Lung (tissue), 12 donors: Measurements from ENCODE around the gene COL4A1. TPM values are rescaled to one million over a fixed set of nuclear protein-coding genes. Genes with fewer than 3 reads are reported as not detected.

ENCODE experiments used
- ATAC-seq: fragments of 200-7000 bp; cut with Tn5 transposase; one replicate; pipeline ENCODE4 v1.9.1; 2020; ENCODE audit warnings: moderate number of reproducible peaks; ENCODE audit not compliant: insufficient read depth, low FRiP score
- DNase-seq, 3 donors: peaks; one replicate each; pipeline ENCODE4 v3.0.0-alpha.2; 2013 to 2017
- H3K27ac ChIP-seq, 2 donors: one replicate each; pipeline ENCODE4 v1.5.1; 2013; ENCODE audit warnings: mild to moderate bottlenecking in 2 of 2, moderate library complexity in 2 of 2, control low read depth in 1 of 2, inconsistent platforms in 1 of 2, low read depth in 1 of 2, low read length in 1 of 2
- H3K27me3 ChIP-seq, 3 donors: one replicate each; pipeline ENCODE4 v1.5.1; 2013; ENCODE audit warnings: low read length in 2 of 3; ENCODE audit not compliant: control insufficient read depth in 3 of 3, insufficient read depth in 3 of 3
- H3K36me3 ChIP-seq, 4 donors: one replicate each; pipeline ENCODE4 v1.5.1; 2013; ENCODE audit warnings: low read length in 4 of 4, mild to moderate bottlenecking in 1 of 4, moderate library complexity in 1 of 4; ENCODE audit not compliant: control insufficient read depth in 4 of 4, insufficient read depth in 4 of 4
- H3K4me1 ChIP-seq, 5 donors: one replicate each; pipeline ENCODE4 v1.5.1; 2013; ENCODE audit warnings: low read length in 5 of 5, mild to moderate bottlenecking in 2 of 5, moderate library complexity in 1 of 5; ENCODE audit not compliant: control insufficient read depth in 5 of 5, insufficient read depth in 5 of 5
- H3K4me3 ChIP-seq: one replicate; pipeline ENCODE4 v1.5.1; 2013; ENCODE audit warnings: mild to moderate bottlenecking, control low read depth, moderate library complexity
- H3K9ac ChIP-seq, 2 donors: one replicate each; pipeline ENCODE4 v1.5.1; 2013; ENCODE audit warnings: low read length in 2 of 2, control low read depth in 1 of 2; ENCODE audit not compliant: insufficient read depth in 1 of 2
- H3K9me3 ChIP-seq, 4 donors: one replicate each; pipeline ENCODE4 v1.5.1; 2013; ENCODE audit warnings: low read length in 3 of 4, mild to moderate bottlenecking in 1 of 4, moderate library complexity in 1 of 4; ENCODE audit not compliant: control insufficient read depth in 4 of 4, insufficient read depth in 3 of 4
- WGBS, 2 donors: extraction: QIAGEN DNeasy Blood & Tissue Kit; methylation state at CpG; one replicate each; pipeline ENCODE4 v1.1.7; 2013; 5-methylcytosine and 5-hydroxymethylcytosine counted together
- polyA plus RNA-seq, 2 donors: library from polyadenylated mRNA; stranded (reverse); fragments of 200-250 nt; gene quantifications; one replicate each; pipeline ENCODE4 v1.2.1, GENCODE V29; 2013
- total RNA-seq, 2 donors: library from RNA; depleted of rRNA in 1 of 2; stranded (reverse); fragments of >200 nt in 1 of 2; gene quantifications; one replicate each; pipeline ENCODE4 v1.2.1, GENCODE V29; 2014 to 2021
- TF ChIP-seq, protein P1 (sequence below): IDR thresholded peaks from 2 replicates; pipeline ENCODE4 v1.5.1; 2012; ENCODE audit warnings: mild to moderate bottlenecking; ENCODE audit errors: control extremely low read depth, extremely low read depth
- donor health status: control.
- donor health status: control.
- donor health status: Bipolar disorder and iron deficiency.
- donor health status: healthy.
- donor health status: DM: yes; HTN: yes; CAD: no.

COL4A1 gene
- total and polyA plus RNA-seq, 4 donors = 114 to 1,051 (median 318) TPM

DNA sequence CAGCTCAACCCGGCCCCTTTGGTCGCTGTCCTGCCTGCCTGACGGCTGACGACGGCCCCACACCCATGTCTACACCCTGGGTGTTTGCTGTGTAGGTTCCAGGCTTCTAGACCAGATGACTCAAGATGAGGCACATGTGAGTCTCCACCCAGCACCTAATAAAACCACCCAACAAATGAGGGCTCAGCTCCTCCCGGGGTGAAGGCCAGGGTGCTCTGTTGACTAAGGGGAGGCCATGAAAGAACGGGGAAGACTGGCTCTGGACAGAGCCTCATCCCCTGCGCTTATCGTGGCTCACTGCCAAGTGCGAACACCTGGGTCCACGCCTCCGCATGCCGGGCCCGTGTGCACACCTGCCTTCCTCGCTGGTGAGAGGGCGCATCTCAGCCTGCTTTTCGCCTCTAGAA is 39.7 kb upstream of the COL4A1 start:
- DNase-seq = no peak
- no peaks in the 10 kb centered on the region for H3K27me3 ChIP-seq
- 92 to 94% methylated on average over 17 of the region's 17 CpGs for WGBS, 2 donors
- no peak overlapping the region for H3K9ac ChIP-seq
- ATAC-seq = no peak
- no peaks in the 10 kb centered on the region for H3K9me3 ChIP-seq
- no peaks in the 10 kb centered on the region for H3K36me3 ChIP-seq
- no peak overlapping the region for H3K4me3 ChIP-seq
- TF ChIP-seq, protein P1, sequence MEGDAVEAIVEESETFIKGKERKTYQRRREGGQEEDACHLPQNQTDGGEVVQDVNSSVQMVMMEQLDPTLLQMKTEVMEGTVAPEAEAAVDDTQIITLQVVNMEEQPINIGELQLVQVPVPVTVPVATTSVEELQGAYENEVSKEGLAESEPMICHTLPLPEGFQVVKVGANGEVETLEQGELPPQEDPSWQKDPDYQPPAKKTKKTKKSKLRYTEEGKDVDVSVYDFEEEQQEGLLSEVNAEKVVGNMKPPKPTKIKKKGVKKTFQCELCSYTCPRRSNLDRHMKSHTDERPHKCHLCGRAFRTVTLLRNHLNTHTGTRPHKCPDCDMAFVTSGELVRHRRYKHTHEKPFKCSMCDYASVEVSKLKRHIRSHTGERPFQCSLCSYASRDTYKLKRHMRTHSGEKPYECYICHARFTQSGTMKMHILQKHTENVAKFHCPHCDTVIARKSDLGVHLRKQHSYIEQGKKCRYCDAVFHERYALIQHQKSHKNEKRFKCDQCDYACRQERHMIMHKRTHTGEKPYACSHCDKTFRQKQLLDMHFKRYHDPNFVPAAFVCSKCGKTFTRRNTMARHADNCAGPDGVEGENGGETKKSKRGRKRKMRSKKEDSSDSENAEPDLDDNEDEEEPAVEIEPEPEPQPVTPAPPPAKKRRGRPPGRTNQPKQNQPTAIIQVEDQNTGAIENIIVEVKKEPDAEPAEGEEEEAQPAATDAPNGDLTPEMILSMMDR = no peak
- H3K4me1 ChIP-seq = peaks cover 0 to 29% (median 14%) of the 10 kb centered on the region in 5 donors
- H3K27ac ChIP-seq = peak overlapping the region in 1 of 2 donors; percentile 89

DNA sequence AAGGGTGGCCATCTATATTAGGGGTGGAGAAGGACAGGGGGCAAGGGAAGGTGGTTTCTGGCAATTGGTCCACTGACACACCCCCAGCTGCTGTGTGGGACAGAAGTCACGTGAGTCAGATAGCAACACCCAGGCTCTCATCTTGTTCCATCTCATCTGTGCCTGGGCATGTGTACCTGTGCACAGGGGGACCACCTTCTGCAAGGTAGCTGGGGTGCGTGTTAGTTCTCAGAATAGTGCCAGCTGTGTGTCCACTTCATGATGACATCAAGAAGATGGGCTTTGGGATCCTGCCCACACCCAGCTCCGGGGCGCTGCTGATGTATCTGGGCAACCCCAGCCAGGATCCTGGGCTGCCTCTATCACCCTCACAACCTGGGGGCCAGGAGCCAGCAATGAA is 38.7 kb upstream of the COL4A1 start:
- Histone ChIP-seq H3K9me3 (no peaks in the 10 kb centered on the region), H3K27ac (no peak overlapping the region), H3K27me3 (no peaks in the 10 kb centered on the region), H3K4me1 (peaks cover 8 to 31% (median 21%) of the 10 kb centered on the region in 5 donors), H3K4me3 (no peak overlapping the region), H3K9ac (no peak overlapping the region), H3K36me3 (no peaks in the 10 kb centered on the region)
- 90 to 92% methylated on average over 4 of the region's 4 CpGs for WGBS, 2 donors
- TF ChIP-seq, protein P1 = no peak
- no peak for DNase-seq
- no peak for ATAC-seq

DNA sequence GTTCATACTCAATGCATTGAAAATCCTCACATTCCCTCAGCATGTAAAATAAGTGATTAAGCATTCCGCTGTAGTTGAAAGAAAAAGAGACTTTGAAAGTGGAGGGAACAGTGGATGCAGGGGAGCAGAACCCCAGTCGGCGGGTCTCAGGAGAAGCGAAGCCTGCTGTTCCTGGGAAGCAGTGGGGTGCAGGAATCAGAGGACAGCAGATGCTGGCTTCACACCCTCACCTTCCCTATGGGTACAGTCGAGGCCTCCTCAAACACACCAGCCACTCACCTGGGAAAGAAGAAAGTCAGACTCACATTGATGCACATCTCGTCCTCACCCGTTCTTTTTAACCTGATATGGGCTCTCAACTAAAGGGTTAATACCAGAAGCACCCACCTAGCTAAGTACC is 38.3 kb upstream of the COL4A1 start:
- no peak for DNase-seq
- no peaks in the 10 kb centered on the region for H3K27me3 ChIP-seq
- H3K4me1 ChIP-seq = peaks cover 12 to 33% (median 19%) of the 10 kb centered on the region in 5 donors
- no peak overlapping the region for H3K27ac ChIP-seq
- no peak overlapping the region for H3K9ac ChIP-seq
- H3K36me3 ChIP-seq = no peaks in the 10 kb centered on the region
- 90 to 95% methylated on average over 7 of the region's 7 CpGs for WGBS, 2 donors
- TF ChIP-seq, protein P1 = no peak
- ATAC-seq = no peak
- no peak overlapping the region for H3K4me3 ChIP-seq
- no peaks in the 10 kb centered on the region for H3K9me3 ChIP-seq

DNA sequence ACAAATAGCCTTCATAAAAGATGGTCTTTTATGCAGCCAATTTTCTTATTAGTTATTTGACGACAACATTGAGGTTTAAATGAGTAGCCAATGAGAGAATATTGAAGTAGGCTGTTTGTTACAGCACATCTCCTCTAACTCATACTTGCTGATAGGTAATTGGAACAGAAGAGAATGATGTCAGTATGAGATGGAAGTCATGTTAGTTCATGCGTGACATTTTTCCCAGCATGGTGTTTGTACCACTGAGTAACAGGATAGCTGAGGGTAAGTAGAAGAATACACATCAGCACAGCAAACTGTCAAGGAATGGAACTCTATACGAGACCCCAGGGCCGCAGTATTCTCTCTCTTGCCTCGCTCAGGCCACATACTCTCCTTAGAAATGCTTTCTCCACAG is 37.4 kb upstream of the COL4A1 start:
- Histone ChIP-seq H3K36me3 (no peaks in the 10 kb centered on the region), H3K27ac (no peak overlapping the region), H3K4me3 (no peak overlapping the region), H3K4me1 (peaks cover 13 to 38% (median 21%) of the 10 kb centered on the region in 5 donors), H3K27me3 (no peaks in the 10 kb centered on the region), H3K9ac (no peak overlapping the region), H3K9me3 (no peaks in the 10 kb centered on the region)
- ATAC-seq = no peak
- DNase-seq = no peak
- TF ChIP-seq, protein P1 = no peak
- 91 to 94% methylated on average over 5 of the region's 5 CpGs for whole genome bisulfite sequencing, 2 donors
